ENCODE measurements around the gene PACC1. TPM values are rescaled to one million over a fixed set of nuclear protein-coding genes. Genes with fewer than 3 reads are reported as not detected.

PACC1 gene
- total RNA-seq, 1 experiment from 2014 or later = 17.6 TPM

GRCh38 chr1:212377644-212378043 is 37.0 kb downstream of the PACC1 start:
- Histone ChIP-seq H3K27me3 (ENCODE audit: insufficient read depth, low read length) (no peaks in the 10 kb centered on the region), H3K9ac (ENCODE audit: low read length) (no peak overlapping the region), H3K9me2 (ENCODE audit: insufficient read depth) (no peaks in the 10 kb centered on the region), H3K4me3 (replicated peaks in 1 of 2; ENCODE audit: low read depth in 1 of 2, low read length in 2 of 2) (no peak overlapping the region), H3K27ac (ENCODE audit: low read depth, low read length) (no peak overlapping the region), H4K20me1 (ENCODE audit: insufficient read depth) (no peaks in the 10 kb centered on the region), H3K79me2 (ENCODE audit: insufficient read depth, low read length) (no peaks in the 10 kb centered on the region), H3K4me1 (ENCODE audit: control insufficient read depth in 1 of 2, insufficient read depth in 2 of 2, low read length in 2 of 2) (no peaks in the 10 kb centered on the region), H3K36me3 (ENCODE audit: control insufficient read depth in 1 of 2, insufficient read depth in 2 of 2, low read length in 2 of 2) (peaks cover 0 to 6% of the 10 kb centered on the region in 2 experiments; a peak in 2 of 4 replicates), H3K9me3 (ENCODE audit: control insufficient read depth in 1 of 2, insufficient read depth in 1 of 2, low read depth in 1 of 2, low read length in 2 of 2) (no peaks in the 10 kb centered on the region), H3K4me2 (ENCODE audit: low read length) (no peak overlapping the region), H2AFZ (ENCODE audit: low read depth, low read length, poor library complexity, severe bottlenecking) (no peak overlapping the region)
- no TSS peak for BruUV-seq (replicated peaks)
- CTCF ChIA-PET = interaction anchor here (2.1 kb wide), 1 partner anchor 79 kb away, joined by 9 read pairs; no protein-coding TSS in a partner anchor
- no peak for TF ChIP-seq ZFX (IDR thresholded peaks at IDR 0.05)
- TF ChIP-seq FOSL1 (IDR thresholded peaks at IDR 0.05; ENCODE audit: low read depth) = no peak
- POLR2A ChIA-PET = no interaction called here
- DNase-seq (ENCODE audit: low read depth, low spot score) = no peak
- ATAC-seq = no peak
- RAD21 ChIA-PET (ENCODE audit: low non-redundant PET in 1 of 2, low total read pairs in 2 of 2, uncharacterized antibody in 2 of 2, unreplicated experiment in 2 of 2) = no interaction called here
- intact Hi-C loops (cut with micrococcal nuclease) = no loop called here

GRCh38 chr1:212375986-212376385 is 38.7 kb downstream of the PACC1 start:
- POLR2A ChIA-PET = interaction anchor here (0.8 kb wide), 1 partner anchor 341 kb away, joined by 3 read pairs; the partner anchor contains the start of genes DTL and INTS7
- no peak for ATAC-seq

More at GRCh38 chr1:212375986-212376385, 38.7 kb downstream of the PACC1 start:
- no peak for DNase-seq (ENCODE audit: low read depth, low spot score)
- TF ChIP-seq YY1 (IDR thresholded peaks at IDR 0.05; ENCODE audit: extremely low read depth, insufficient replicate concordance, low read depth, low read length) (no peak), MAX (IDR thresholded peaks at IDR 0.05) (no peak), CTCF (IDR thresholded peaks at IDR 0.05 in 2 of 3, conservative IDR thresholded peaks at IDR 0.05 in 1 of 3; ENCODE audit: borderline replicate concordance in 1 of 3, insufficient read depth in 1 of 3, low read depth in 2 of 3, low read length in 2 of 3) (no peak), EGR1 (IDR thresholded peaks at IDR 0.05; ENCODE audit: low read depth) (no peak), FOSL1 (IDR thresholded peaks at IDR 0.05; ENCODE audit: low read depth) (no peak), TCF7L2 (IDR thresholded peaks at IDR 0.05; ENCODE audit: borderline replicate concordance, extremely low read depth, insufficient read depth, insufficient read length) (no peak), SP1 (IDR thresholded peaks at IDR 0.05; ENCODE audit: low read depth) (no peak), ZNF274 (IDR thresholded peaks at IDR 0.05; ENCODE audit: low read depth, low read length) (no peak), EZH2 (IDR thresholded peaks at IDR 0.05) (no peak), POLR2A (IDR thresholded peaks at IDR 0.05; ENCODE audit: borderline replicate concordance, extremely low read depth, insufficient read depth, insufficient read length) (no peak), RAD21 (IDR thresholded peaks at IDR 0.05; ENCODE audit: low read depth) (no peak)
- H3K36me3 ChIP-seq (ENCODE audit: control insufficient read depth in 1 of 2, insufficient read depth in 2 of 2, low read length in 2 of 2) = peaks cover 0 to 6% of the 10 kb centered on the region in 2 experiments; a peak in 2 of 4 replicates
- no peak overlapping the region for H3K9ac ChIP-seq (ENCODE audit: low read length)
- H3K9me2 ChIP-seq (ENCODE audit: insufficient read depth) = no peaks in the 10 kb centered on the region
- H2AFZ ChIP-seq (ENCODE audit: low read depth, low read length, poor library complexity, severe bottlenecking) = no peak overlapping the region
- no peaks in the 10 kb centered on the region for H3K9me3 ChIP-seq (ENCODE audit: control insufficient read depth in 1 of 2, insufficient read depth in 1 of 2, low read depth in 1 of 2, low read length in 2 of 2)
- H3K4me1 ChIP-seq (ENCODE audit: control insufficient read depth in 1 of 2, insufficient read depth in 2 of 2, low read length in 2 of 2) = no peaks in the 10 kb centered on the region
- H3K4me2 ChIP-seq (ENCODE audit: low read length) = no peak overlapping the region
- no TSS peak for BruUV-seq (replicated peaks)
- H3K4me3 ChIP-seq (replicated peaks in 1 of 2; ENCODE audit: low read depth in 1 of 2, low read length in 2 of 2) = no peak overlapping the region
- H4K20me1 ChIP-seq (ENCODE audit: insufficient read depth) = no peaks in the 10 kb centered on the region
- CTCF ChIA-PET = interaction anchor here (1.0 to 2.1 kb wide), 4 partner anchors 8 to 695 kb away, joined by 3 to 9 read pairs (median 4); partner anchors contain the start of genes DTL and INTS7
- no peaks in the 10 kb centered on the region for H3K79me2 ChIP-seq (ENCODE audit: insufficient read depth, low read length)
- RAD21 ChIA-PET (ENCODE audit: low non-redundant PET in 1 of 2, low total read pairs in 2 of 2, uncharacterized antibody in 2 of 2, unreplicated experiment in 2 of 2) = no interaction called here
- intact Hi-C loops (cut with micrococcal nuclease) = no loop called here
- no peaks in the 10 kb centered on the region for H3K27me3 ChIP-seq (ENCODE audit: insufficient read depth, low read length)
- no peak overlapping the region for H3K27ac ChIP-seq (ENCODE audit: low read depth, low read length)

Measured in HCT116 (cell line).